Measurements from ENCODE around the gene UBL5.

The UBL5 gene

DNA sequence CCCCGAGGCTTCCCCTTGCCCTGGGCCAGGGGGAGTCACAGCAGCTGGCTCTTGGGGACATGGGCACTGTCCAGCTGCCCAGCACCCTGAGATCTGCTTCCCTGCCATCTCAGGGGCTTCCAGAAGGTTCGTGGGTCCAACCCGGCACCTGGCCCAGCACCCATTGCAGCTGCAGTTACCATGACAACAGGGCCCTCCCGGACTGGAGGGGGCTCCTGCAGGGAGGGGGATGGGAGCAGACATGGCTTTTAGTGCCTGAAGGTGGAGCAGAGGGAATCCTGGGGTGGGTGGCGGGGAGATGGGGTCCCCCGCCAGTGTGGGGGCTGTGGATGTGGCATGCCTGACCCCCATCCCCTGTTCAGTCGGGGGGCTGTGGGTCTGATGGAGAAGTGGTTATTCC is 22.1 kb downstream of the UBL5 start:
- TF ChIP-seq BACH2 (CRISPR knock-in tag; IDR thresholded peaks at IDR 0.05; ENCODE audit: borderline replicate concordance) (no peak), ZFP30 (CRISPR knock-in tag; IDR thresholded peaks at IDR 0.05) (no peak), ZNF70 (CRISPR knock-in tag; IDR thresholded peaks at IDR 0.05) (no peak), ZNF8 (CRISPR knock-in tag; IDR thresholded peaks at IDR 0.05) (no peak), ARNTL (CRISPR knock-in tag; IDR thresholded peaks at IDR 0.05; ENCODE audit: borderline replicate concordance, low read depth) (no peak), SNAI2 (CRISPR knock-in tag; IDR thresholded peaks at IDR 0.05) (no peak), PPARA (CRISPR knock-in tag; IDR thresholded peaks at IDR 0.05; ENCODE audit: borderline replicate concordance) (no peak)
- TF ChIP-seq, protein P1, sequence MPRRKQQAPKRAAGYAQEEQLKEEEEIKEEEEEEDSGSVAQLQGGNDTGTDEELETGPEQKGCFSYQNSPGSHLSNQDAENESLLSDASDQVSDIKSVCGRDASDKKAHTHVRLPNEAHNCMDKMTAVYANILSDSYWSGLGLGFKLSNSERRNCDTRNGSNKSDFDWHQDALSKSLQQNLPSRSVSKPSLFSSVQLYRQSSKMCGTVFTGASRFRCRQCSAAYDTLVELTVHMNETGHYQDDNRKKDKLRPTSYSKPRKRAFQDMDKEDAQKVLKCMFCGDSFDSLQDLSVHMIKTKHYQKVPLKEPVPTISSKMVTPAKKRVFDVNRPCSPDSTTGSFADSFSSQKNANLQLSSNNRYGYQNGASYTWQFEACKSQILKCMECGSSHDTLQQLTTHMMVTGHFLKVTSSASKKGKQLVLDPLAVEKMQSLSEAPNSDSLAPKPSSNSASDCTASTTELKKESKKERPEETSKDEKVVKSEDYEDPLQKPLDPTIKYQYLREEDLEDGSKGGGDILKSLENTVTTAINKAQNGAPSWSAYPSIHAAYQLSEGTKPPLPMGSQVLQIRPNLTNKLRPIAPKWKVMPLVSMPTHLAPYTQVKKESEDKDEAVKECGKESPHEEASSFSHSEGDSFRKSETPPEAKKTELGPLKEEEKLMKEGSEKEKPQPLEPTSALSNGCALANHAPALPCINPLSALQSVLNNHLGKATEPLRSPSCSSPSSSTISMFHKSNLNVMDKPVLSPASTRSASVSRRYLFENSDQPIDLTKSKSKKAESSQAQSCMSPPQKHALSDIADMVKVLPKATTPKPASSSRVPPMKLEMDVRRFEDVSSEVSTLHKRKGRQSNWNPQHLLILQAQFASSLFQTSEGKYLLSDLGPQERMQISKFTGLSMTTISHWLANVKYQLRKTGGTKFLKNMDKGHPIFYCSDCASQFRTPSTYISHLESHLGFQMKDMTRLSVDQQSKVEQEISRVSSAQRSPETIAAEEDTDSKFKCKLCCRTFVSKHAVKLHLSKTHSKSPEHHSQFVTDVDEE (CRISPR knock-in tag; IDR thresholded peaks at IDR 0.05), result no peak
- ATAC-seq, result no peak

DNA sequence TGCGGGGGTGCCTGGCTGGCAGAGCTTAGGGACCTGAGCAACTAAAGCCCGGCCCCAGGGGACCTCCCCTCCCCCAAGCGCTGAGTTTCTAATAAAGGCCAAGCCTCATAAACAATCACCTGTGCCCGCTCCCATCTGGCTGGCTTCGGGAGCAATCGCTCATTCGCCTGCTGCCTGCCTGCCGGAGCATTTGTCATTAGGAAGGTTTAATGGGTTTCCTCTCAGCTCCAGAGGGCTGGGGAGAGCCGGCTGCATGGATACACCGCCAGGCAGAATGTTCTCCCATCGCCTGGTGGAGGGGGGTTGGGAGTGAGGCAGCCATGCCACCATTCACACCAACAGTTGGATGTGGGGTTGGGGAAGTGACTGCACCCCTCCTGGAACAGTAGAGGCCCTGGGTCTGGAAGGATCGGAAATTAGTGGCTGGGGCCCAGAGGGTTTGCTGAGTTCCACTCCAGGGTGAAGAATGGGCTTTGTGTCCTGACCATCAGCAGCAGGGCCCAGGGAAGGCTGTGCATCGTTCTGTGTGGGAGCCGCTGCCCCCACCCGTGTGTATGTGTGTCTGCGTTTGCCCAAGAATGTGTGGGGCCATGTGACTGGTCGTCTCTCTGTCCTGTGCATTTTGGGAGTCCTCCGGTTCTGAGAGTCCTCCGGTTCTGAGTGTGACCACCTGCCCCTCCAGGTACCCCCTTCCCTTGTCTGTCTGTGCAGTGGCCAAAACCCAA is 22.7 kb downstream of the UBL5 start:
- no peak for TF ChIP-seq TOX (CRISPR knock-in tag; IDR thresholded peaks at IDR 0.05; ENCODE audit: borderline replicate concordance)
- TF ChIP-seq, protein P2, sequence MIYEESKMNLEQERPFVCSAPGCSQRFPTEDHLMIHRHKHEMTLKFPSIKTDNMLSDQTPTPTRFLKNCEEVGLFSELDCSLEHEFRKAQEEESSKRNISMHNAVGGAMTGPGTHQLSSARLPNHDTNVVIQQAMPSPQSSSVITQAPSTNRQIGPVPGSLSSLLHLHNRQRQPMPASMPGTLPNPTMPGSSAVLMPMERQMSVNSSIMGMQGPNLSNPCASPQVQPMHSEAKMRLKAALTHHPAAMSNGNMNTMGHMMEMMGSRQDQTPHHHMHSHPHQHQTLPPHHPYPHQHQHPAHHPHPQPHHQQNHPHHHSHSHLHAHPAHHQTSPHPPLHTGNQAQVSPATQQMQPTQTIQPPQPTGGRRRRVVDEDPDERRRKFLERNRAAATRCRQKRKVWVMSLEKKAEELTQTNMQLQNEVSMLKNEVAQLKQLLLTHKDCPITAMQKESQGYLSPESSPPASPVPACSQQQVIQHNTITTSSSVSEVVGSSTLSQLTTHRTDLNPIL (CRISPR knock-in tag; IDR thresholded peaks at IDR 0.05; ENCODE audit: low read depth), result no peak
- no peak for TF ChIP-seq OSR1 (CRISPR knock-in tag; IDR thresholded peaks at IDR 0.05)
- no peak for TF ChIP-seq BACH2 (CRISPR knock-in tag; IDR thresholded peaks at IDR 0.05; ENCODE audit: borderline replicate concordance)
- no peak for TF ChIP-seq TCF4 (CRISPR knock-in tag; IDR thresholded peaks at IDR 0.05; ENCODE audit: borderline replicate concordance)
- ATAC-seq, result no peak

DNA sequence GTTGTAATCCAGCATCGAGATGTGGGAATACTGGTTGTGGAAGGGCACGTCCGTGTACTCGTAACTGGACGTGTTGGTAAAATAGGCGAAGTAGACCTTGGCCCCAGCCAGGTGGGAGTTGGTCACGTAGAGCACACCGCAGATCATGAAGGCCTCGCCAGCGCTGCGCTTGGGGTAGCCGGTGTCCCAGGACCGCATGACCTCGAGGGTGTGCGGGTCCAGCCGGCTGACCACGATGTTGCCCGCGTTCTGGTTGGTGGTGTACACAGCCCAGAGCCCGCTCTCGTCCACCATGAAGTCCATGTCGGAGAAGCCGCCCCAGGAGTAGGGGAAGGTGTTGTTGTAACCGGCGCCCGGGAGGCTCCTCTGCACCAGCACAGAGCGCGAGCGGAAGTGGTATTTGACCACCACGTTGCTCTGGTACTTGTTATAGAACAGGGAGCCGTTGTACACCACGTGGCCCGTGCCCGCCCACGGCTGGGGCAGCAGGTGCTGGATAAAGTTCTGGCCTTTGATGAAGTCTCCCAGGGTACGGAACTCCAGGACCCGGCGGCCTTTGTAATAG is 26.6 kb downstream of the UBL5 start:
- no peak for ATAC-seq
- TF ChIP-seq SNAI2 (CRISPR knock-in tag; IDR thresholded peaks at IDR 0.05), result no peak

DNA sequence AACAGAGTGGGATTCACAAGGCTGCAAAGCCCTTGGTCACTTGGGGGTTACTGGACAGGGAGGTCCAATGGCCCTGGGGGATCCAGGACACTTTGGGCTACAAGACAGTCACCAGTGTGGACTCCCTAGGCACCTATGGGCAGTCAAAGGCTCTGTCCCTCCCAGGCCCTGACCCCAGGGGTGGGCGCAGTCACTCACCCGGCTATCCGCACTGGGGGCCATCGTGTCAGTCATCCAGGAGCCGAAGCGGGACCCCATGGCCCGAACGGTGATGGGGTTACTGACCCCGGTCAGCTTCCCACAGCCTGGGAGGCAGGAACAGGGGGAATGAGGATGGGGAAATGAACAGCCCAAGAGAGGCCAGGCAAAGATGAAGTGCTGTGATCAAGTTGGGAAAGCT is 28.9 kb downstream of the UBL5 start:
- no peak for TF ChIP-seq ZNF70 (CRISPR knock-in tag; IDR thresholded peaks at IDR 0.05)
- TF ChIP-seq, protein P3, sequence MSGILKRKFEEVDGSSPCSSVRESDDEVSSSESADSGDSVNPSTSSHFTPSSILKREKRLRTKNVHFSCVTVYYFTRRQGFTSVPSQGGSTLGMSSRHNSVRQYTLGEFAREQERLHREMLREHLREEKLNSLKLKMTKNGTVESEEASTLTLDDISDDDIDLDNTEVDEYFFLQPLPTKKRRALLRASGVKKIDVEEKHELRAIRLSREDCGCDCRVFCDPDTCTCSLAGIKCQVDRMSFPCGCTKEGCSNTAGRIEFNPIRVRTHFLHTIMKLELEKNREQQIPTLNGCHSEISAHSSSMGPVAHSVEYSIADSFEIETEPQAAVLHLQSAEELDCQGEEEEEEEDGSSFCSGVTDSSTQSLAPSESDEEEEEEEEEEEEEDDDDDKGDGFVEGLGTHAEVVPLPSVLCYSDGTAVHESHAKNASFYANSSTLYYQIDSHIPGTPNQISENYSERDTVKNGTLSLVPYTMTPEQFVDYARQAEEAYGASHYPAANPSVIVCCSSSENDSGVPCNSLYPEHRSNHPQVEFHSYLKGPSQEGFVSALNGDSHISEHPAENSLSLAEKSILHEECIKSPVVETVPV (CRISPR knock-in tag; IDR thresholded peaks at IDR 0.05), result no peak
- TF ChIP-seq ARNTL (CRISPR knock-in tag; IDR thresholded peaks at IDR 0.05; ENCODE audit: borderline replicate concordance, low read depth), result no peak
- TF ChIP-seq GLIS3 (CRISPR knock-in tag; IDR thresholded peaks at IDR 0.05), result no peak
- TF ChIP-seq, protein P4, sequence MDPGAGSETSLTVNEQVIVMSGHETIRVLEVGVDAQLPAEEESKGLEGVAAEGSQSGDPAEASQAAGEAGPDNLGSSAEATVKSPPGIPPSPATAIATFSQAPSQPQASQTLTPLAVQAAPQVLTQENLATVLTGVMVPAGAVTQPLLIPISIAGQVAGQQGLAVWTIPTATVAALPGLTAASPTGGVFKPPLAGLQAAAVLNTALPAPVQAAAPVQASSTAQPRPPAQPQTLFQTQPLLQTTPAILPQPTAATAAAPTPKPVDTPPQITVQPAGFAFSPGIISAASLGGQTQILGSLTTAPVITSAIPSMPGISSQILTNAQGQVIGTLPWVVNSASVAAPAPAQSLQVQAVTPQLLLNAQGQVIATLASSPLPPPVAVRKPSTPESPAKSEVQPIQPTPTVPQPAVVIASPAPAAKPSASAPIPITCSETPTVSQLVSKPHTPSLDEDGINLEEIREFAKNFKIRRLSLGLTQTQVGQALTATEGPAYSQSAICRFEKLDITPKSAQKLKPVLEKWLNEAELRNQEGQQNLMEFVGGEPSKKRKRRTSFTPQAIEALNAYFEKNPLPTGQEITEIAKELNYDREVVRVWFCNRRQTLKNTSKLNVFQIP (CRISPR knock-in tag; IDR thresholded peaks at IDR 0.05; ENCODE audit: borderline replicate concordance, low read depth), result no peak
- TF ChIP-seq ESRRG (CRISPR knock-in tag; IDR thresholded peaks at IDR 0.05), result no peak
- no peak for ATAC-seq

DNA sequence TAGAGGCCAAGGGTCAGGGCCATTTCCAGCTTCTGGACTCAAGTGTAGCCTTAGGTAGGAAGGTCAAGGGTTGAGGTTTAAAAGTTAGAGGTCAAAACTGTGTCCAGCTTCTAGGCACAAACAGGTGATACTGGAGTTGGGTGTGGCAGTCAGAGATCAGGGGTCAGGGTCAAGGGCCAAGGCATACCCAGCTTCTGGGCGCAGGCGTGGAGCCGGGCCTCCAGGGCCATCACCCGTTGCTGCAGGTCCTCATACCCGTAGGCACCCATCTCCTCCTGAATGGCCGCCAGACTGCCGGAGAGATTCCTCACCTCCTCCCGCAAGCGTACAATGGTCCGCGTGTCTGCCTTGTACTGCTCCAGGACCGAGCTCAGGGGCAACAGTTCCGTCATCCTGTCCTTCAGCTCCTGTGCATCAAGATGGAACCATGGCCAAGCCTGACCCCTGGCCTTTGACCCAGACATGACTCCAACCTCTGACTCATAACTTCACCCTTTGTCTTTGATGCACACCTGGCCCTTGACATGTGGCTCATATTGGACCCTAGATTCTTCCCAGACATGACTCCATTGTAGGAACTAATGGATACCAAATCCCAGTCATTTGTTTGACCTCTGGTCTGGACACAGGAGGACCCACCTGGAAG is 29.5 kb downstream of the UBL5 start:
- ATAC-seq, result no peak
- TF ChIP-seq, protein P4 (CRISPR knock-in tag; IDR thresholded peaks at IDR 0.05; ENCODE audit: borderline replicate concordance, low read depth), result no peak
- TF ChIP-seq OSR1 (CRISPR knock-in tag; IDR thresholded peaks at IDR 0.05), result no peak
- TF ChIP-seq, protein P5, sequence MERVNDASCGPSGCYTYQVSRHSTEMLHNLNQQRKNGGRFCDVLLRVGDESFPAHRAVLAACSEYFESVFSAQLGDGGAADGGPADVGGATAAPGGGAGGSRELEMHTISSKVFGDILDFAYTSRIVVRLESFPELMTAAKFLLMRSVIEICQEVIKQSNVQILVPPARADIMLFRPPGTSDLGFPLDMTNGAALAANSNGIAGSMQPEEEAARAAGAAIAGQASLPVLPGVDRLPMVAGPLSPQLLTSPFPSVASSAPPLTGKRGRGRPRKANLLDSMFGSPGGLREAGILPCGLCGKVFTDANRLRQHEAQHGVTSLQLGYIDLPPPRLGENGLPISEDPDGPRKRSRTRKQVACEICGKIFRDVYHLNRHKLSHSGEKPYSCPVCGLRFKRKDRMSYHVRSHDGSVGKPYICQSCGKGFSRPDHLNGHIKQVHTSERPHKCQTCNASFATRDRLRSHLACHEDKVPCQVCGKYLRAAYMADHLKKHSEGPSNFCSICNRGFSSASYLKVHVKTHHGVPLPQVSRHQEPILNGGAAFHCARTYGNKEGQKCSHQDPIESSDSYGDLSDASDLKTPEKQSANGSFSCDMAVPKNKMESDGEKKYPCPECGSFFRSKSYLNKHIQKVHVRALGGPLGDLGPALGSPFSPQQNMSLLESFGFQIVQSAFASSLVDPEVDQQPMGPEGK (CRISPR knock-in tag; IDR thresholded peaks at IDR 0.05; ENCODE audit: borderline replicate concordance), result no peak
- TF ChIP-seq CSDC2 (CRISPR knock-in tag; IDR thresholded peaks at IDR 0.05), result no peak
- TF ChIP-seq, protein P2 (CRISPR knock-in tag; IDR thresholded peaks at IDR 0.05; ENCODE audit: low read depth), result no peak
- TF ChIP-seq ARNTL (CRISPR knock-in tag; IDR thresholded peaks at IDR 0.05; ENCODE audit: borderline replicate concordance, low read depth), result no peak
- TF ChIP-seq ZNF70 (CRISPR knock-in tag; IDR thresholded peaks at IDR 0.05), result no peak
- TF ChIP-seq TCF4 (CRISPR knock-in tag; IDR thresholded peaks at IDR 0.05; ENCODE audit: borderline replicate concordance), result no peak
- no peak for TF ChIP-seq ZFP3 (CRISPR knock-in tag; IDR thresholded peaks at IDR 0.05)
- no peak for TF ChIP-seq SNAI2 (CRISPR knock-in tag; IDR thresholded peaks at IDR 0.05)
